Rectal smooth muscle tissue (tissue), 1 donor: Measurements from ENCODE around the gene ZNF575.

Experiments
- H3K27ac ChIP-seq: one replicate; pipeline ENCODE4 v1.7.0; 2013; ENCODE audit warnings: low read depth, low read length, inconsistent platforms
- H3K27me3 ChIP-seq: one replicate; pipeline ENCODE4 v1.7.0; 2013; ENCODE audit warnings: low read length; ENCODE audit not compliant: control insufficient read depth, insufficient read depth
- H3K36me3 ChIP-seq: one replicate; pipeline ENCODE4 v1.7.0; 2013; ENCODE audit warnings: low read length; ENCODE audit not compliant: control insufficient read depth, insufficient read depth
- H3K4me1 ChIP-seq: one replicate; pipeline ENCODE4 v1.7.0; 2013; ENCODE audit warnings: low read length; ENCODE audit not compliant: control insufficient read depth, insufficient read depth
- H3K4me3 ChIP-seq: one replicate; pipeline ENCODE4 v1.7.0; 2013; ENCODE audit warnings: low read length
- H3K9ac ChIP-seq: one replicate; pipeline ENCODE4 v1.7.0; 2013; ENCODE audit warnings: low read length

ZNF575 gene

GRCh38 chr19:43552616-43553015, 19.6 kb downstream of the ZNF575 start:
- no peak overlapping the region for H3K4me3 ChIP-seq
- H3K27me3 ChIP-seq, result no peaks in the 10 kb centered on the region
- no peaks in the 10 kb centered on the region for H3K4me1 ChIP-seq
- H3K9ac ChIP-seq, result no peak overlapping the region
- no peak overlapping the region for H3K27ac ChIP-seq
- H3K36me3 ChIP-seq, result peaks cover 13% of the 10 kb centered on the region

- Histone ChIP-seq H3K4me3 (no peak overlapping the region), H3K36me3 (peaks cover 16% of the 10 kb centered on the region), H3K4me1 (no peaks in the 10 kb centered on the region), H3K9ac (no peak overlapping the region), H3K27ac (no peak overlapping the region), H3K27me3 (no peaks in the 10 kb centered on the region)
Measured at GRCh38 chr19:43553656-43554055, 20.7 kb downstream of the ZNF575 start.

- no peak overlapping the region for H3K9ac ChIP-seq
- no peaks in the 10 kb centered on the region for H3K27me3 ChIP-seq
- no peak overlapping the region for H3K27ac ChIP-seq
- peaks cover 16% of the 10 kb centered on the region for H3K36me3 ChIP-seq
- no peaks in the 10 kb centered on the region for H3K4me1 ChIP-seq
- no peak overlapping the region for H3K4me3 ChIP-seq
Measured at GRCh38 chr19:43554317-43554895, 21.4 kb downstream of the ZNF575 start.

GRCh38 chr19:43555185-43555770, 22.3 kb downstream of the ZNF575 start:
- Histone ChIP-seq H3K27ac (no peak overlapping the region), H3K27me3 (no peaks in the 10 kb centered on the region), H3K4me1 (no peaks in the 10 kb centered on the region), H3K4me3 (no peak overlapping the region), H3K9ac (no peak overlapping the region), H3K36me3 (peaks cover 16% of the 10 kb centered on the region)

GRCh38 chr19:43560687-43561086, 27.7 kb downstream of the ZNF575 start:
- Histone ChIP-seq H3K36me3 (peaks cover 5% of the 10 kb centered on the region), H3K4me3 (no peak overlapping the region), H3K4me1 (no peaks in the 10 kb centered on the region), H3K9ac (no peak overlapping the region), H3K27me3 (no peaks in the 10 kb centered on the region), H3K27ac (no peak overlapping the region)

GRCh38 chr19:43561139-43561970, 28.4 kb downstream of the ZNF575 start:
- Histone ChIP-seq H3K4me1 (no peaks in the 10 kb centered on the region), H3K36me3 (peaks cover 5% of the 10 kb centered on the region), H3K4me3 (no peak overlapping the region), H3K9ac (no peak overlapping the region), H3K27ac (no peak overlapping the region), H3K27me3 (no peaks in the 10 kb centered on the region)

GRCh38 chr19:43562226-43562697, 29.3 kb downstream of the ZNF575 start:
- H3K27me3 ChIP-seq, result no peaks in the 10 kb centered on the region
- H3K4me3 ChIP-seq, result peak overlapping the region; percentile 40
- no peaks in the 10 kb centered on the region for H3K4me1 ChIP-seq
- H3K36me3 ChIP-seq, result peaks cover 5% of the 10 kb centered on the region
- H3K9ac ChIP-seq, result no peak overlapping the region
- peak overlapping the region; percentile 36 for H3K27ac ChIP-seq

DNA sequence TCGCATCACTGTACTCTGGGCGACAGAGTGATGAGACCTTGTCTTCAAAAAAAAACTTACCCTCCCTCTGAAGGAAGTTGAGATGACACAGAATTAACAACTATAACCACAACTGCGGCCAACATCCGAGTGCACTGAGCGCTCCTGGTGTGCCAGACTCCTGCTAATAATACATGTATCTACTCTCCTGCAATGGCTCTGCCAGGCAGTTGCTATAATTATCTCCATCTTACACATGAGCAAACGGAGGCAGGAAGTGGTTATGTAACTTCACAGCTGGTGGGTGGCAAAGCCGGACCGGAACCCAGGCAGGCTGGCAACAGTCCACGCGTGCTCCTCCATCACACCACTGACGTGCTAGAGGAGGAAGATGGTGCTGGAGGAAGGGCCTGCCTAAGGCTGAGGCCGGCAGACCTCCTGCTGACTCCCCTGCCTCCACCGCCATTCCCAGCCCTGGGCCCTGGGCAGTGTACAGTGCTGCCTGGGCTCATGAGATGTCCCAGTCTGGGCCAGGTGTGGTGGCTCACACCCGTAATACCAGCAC, 29.8 kb downstream of the ZNF575 start:
- H3K36me3 ChIP-seq, result peaks cover 5% of the 10 kb centered on the region
- H3K4me1 ChIP-seq, result no peaks in the 10 kb centered on the region
- H3K27ac ChIP-seq, result peak overlapping the region; percentile 68
- no peak overlapping the region for H3K9ac ChIP-seq
- peak overlapping the region; percentile 40 for H3K4me3 ChIP-seq
- H3K27me3 ChIP-seq, result no peaks in the 10 kb centered on the region

GRCh38 chr19:43563816-43564457, 30.9 kb downstream of the ZNF575 start:
- Histone ChIP-seq H3K27me3 (no peaks in the 10 kb centered on the region), H3K27ac (no peak overlapping the region), H3K36me3 (peaks cover 2% of the 10 kb centered on the region), H3K9ac (no peak overlapping the region), H3K4me1 (no peaks in the 10 kb centered on the region), H3K4me3 (no peak overlapping the region)

GRCh38 chr19:43564800-43565199, 31.8 kb downstream of the ZNF575 start:
- H3K4me1 ChIP-seq, result no peaks in the 10 kb centered on the region
- no peak overlapping the region for H3K4me3 ChIP-seq
- H3K9ac ChIP-seq, result no peak overlapping the region
- H3K27me3 ChIP-seq, result no peaks in the 10 kb centered on the region
- peaks cover 2% of the 10 kb centered on the region for H3K36me3 ChIP-seq
- no peak overlapping the region for H3K27ac ChIP-seq

DNA sequence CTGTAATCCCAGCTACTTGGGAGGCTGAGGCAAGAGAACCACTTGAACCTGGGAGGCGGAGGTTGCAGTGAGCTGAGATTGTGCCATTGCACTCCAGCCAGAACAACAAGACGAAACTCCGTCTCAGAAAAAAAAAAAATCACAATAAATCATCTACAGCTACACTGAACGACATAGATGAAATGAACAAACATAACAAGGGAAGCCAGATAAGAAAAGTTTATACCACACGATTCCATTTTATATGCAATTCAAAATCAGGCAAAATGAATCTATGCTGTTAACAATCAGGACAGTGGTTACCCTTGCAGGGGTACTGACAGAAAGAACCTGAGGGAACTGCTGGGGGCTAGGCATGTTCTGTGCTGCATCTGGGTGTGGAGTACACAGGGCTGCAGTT, 36.7 kb downstream of the ZNF575 start:
- no peak overlapping the region for H3K9ac ChIP-seq
- peaks cover 3% of the 10 kb centered on the region for H3K4me1 ChIP-seq
- H3K27ac ChIP-seq, result no peak overlapping the region
- H3K4me3 ChIP-seq, result no peak overlapping the region
- no peaks in the 10 kb centered on the region for H3K27me3 ChIP-seq
- no peaks in the 10 kb centered on the region for H3K36me3 ChIP-seq

- Histone ChIP-seq H3K4me1 (peaks cover 5% of the 10 kb centered on the region), H3K36me3 (no peaks in the 10 kb centered on the region), H3K27ac (no peak overlapping the region), H3K27me3 (no peaks in the 10 kb centered on the region), H3K9ac (no peak overlapping the region), H3K4me3 (no peak overlapping the region)
Measured at GRCh38 chr19:43570174-43570791, 37.3 kb downstream of the ZNF575 start.
